ENCODE measurements around the gene SEMA4A.
A peak's percentile ranks its signal among the peaks of the same experiment; 100 is the strongest.
"Not testable (repeated sequence)": the region's sequence is repeated elsewhere in the genome, so short reads cannot be mapped to it uniquely, and the experiment has no call there.

Gene SEMA4A

GRCh38 chr1:156153362-156153761, at the start of gene SEMA4A:
TSS of gene SEMA4A (plus strand) at chr1:156153585. CDS start at chr1:156154579, 994 bp downstream.
- no peak for DNase-seq

DNA sequence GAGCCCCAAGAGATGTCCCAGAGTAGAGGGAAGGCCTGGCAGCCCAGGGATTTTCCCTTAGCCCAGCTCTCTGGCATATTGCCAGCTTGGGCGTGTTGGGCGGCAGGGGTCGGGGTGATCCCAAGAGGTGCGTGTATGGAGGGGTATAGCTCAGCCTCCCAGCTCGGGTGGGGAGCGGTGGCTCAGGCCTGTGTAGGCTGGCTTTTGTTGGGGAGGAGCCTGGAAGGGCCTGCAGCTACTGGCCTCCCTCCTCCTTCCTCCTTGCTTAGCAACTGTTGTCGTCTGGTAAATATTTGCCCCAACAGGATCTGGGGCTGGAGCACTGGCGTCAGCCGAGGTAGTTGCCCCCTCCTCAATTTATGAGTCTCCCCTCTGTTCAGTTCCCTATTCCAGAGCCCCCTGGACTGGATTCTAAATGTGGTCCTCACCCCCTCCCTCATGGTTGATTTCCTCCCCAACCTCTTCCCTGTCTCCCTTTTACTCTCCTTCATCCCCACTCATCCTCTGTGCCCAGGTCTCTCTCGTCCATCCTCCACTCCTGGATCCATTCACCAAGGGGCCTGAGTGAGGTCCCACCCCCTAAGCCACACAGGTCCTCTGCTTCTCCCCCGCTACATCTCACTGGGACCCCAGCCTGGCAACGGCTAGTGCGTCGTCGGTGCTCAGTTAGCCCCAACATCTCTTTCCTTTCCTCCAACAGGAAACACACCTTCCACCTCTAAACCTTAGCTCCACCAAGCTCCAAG, 49.1 kb upstream of the SEMA4A start:
- DNase-seq, result peak; percentile 80 to 86

DNA sequence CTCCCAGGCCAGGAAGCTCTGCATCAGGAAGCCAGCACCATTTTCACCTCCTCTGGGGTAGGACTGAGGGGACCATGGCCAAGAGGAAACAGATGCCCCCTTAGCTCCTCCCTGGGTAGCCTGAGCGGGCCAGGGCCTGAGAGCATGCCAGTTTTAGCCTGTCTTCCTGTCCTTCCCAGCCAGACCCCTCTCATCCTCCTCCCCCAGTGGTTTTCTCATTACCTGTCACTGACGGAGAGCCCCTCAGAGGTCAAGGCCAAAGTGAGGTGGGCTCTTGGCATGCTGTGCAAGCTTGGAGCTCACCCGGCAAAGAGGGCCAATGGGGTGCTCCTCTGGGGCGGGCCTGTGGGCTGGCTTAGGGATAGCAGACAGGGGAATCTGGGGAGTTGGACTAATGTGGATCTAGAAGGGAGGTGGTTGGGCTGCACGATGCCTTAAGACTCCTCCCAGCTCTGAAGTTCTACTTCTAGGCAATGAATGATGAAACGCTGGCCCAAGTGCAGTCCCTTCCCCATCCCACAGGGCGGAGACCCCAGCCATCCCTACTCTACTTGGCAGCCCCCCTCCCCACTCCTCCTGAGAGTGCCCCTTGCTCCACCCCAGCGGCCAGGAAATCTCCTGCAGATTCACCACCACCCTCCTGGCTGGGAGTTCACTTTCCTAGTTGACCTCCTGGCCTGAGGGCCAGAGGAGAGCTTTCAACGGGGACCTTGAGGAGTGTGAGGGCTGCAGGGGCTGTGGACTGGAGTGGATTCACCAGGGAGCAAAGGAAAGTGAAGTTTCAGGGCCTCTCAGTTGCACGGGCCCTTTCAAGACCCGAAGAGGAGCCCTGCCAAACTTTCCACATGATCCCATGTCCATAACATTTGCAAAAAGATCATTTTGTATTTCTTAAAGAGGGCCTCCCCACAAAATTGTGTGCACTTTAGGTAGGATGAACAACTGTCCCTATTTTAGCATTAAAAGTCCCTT, 48.2 kb upstream of the SEMA4A start:
- peak in 1 of 2 donors; percentile 25 for DNase-seq

- DNase-seq, result no peak
Measured at GRCh38 chr1:156106624-156107488, 46.5 kb upstream of the SEMA4A start.

DNA sequence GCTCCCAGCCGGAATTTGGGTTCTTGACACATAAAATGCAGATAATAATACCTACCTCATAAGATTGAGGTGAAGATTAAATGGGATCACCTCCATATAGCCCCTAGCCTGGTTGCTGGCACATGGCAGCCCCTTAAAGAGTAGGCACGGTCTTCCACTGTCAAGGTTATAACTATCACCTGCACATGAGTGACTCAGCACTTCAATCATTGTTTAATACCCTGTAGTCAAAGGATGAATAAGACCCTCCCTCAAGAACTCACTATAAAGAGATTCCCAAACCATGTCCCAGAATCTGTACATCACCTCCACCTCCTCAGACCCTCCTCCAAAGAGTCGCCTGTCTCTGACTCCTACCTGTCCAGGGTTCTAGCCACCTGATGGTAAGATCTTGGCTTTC, 45.3 kb upstream of the SEMA4A start:
- DNase-seq, result no peak

DNA sequence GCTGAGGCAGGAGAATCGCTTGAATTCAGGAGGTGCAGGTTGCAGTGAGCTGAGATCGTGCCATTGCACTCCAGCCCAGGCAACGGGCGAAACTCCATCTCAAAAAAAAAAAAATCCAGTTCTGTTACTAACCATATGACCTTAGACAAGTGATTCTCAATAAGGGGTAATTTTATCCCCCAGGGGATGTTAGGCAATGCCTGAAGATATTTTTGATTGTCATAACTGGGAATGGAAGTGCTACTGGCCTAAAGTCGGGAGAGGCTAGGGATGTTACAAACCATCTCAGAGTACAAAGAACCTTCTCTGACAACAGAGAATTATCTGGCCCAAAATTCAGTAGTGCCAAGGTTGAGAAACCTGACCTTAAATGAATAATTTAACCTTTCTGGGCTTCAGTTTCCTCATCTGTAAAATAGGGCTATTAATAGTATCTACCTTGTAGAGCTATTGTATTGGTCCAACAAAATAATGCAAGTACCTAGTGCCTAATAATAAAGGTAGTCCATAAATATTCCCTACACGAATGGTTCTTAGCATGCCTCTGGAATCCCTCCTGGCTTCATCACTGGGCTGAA, 44.6 kb upstream of the SEMA4A start:
- DNase-seq, result no peak

GRCh38 chr1:156110252-156110651, 43.1 kb upstream of the SEMA4A start:
- DNase-seq, result no peak

DNA sequence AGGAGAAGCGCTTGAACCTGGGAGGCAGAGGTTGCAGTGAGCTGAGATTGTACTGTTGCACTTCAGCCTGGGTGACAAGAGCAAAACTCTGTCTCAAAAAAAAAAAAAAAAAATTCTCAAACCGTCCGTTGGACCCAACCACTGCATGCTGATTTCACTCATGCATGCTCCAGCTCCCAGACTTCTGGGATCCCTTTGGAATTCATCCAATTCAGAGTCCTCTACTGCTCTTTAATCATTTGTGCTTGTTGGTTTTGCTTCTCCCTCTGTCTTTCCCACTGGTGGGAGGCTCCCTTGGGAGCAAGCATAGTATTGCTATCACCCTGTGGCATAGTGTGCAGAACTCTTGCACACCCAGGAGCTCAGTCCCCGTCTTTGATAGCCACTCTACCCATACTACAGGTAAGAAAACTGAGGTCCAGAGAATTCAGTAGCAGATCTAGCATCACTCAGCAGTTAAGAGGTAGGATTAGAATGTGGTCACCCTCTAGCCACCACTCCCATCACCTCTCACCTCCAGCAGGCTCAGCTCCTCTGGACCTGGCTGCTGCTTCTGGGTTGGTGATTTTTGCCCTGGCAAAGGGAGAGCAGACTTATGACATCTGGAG, 41.9 kb upstream of the SEMA4A start:
- DNase-seq, result no peak

DNA sequence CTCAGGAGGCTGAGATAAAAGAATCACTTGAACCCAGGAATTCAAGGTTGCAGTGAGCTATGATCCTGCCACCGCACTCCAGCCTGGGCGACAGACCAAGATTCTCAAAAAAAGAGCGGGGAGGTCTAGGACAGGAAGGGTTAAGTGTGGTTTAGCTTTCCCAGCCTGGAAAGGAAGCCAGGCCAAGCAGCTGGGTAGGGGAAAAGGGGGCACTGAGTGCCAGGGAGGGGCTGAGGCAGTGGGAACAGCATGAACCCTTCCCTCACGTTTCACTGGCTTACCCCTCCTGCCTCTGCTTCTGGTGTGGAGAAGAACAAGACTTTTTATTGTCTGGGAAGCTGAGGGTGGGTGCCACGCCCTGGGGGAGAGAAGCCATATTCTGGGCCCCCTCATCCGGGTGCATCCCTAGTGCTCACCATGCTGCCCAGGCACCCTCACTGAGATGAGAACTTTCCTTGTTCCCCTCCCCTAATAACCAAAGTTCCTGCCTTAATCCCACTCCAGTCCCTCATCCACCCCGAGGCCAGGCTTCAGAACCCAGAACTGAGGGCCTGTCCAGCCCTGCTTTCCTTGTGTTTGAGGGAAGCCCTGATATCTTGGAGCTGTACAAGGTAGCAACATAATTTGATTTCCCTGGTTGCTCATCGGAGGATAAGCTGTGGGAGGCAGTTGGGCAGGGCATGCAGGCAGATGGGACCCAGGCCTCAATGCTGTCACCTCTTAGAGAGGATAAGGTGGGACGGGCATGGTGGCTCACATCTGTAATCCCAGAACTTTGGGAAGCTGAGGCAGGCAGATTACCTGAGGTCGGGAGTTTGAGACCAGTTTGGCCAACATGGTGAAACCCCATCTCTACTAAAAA, 40.9 kb upstream of the SEMA4A start:
- DNase-seq, result no peak

- DNase-seq, result no peak
Measured at GRCh38 chr1:156113282-156113950, 40.0 kb upstream of the SEMA4A start.

- peak; percentile 79 to 87 for DNase-seq
Measured at GRCh38 chr1:156114101-156114918, 39.1 kb upstream of the SEMA4A start, which contains the start of gene LMNA. TSS of gene LMNA (plus strand) at chr1:156114711. CDS start at chr1:156114919, 208 bp downstream.

DNA sequence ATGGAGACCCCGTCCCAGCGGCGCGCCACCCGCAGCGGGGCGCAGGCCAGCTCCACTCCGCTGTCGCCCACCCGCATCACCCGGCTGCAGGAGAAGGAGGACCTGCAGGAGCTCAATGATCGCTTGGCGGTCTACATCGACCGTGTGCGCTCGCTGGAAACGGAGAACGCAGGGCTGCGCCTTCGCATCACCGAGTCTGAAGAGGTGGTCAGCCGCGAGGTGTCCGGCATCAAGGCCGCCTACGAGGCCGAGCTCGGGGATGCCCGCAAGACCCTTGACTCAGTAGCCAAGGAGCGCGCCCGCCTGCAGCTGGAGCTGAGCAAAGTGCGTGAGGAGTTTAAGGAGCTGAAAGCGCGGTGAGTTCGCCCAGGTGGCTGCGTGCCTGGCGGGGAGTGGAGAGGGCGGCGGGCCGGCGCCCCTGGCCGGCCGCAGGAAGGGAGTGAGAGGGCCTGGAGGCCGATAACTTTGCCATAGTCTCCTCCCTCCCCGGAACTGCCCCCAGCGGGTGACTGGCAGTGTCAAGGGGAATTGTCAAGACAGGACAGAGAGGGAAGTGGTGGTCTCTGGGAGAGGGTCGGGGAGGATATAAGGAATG, 38.4 kb upstream of the SEMA4A start:
- peak in 1 of 2 donors; percentile 33 for DNase-seq

GRCh38 chr1:156115514-156116374, 37.6 kb upstream of the SEMA4A start:
- peak in 1 of 2 donors; percentile 44 for DNase-seq

DNA sequence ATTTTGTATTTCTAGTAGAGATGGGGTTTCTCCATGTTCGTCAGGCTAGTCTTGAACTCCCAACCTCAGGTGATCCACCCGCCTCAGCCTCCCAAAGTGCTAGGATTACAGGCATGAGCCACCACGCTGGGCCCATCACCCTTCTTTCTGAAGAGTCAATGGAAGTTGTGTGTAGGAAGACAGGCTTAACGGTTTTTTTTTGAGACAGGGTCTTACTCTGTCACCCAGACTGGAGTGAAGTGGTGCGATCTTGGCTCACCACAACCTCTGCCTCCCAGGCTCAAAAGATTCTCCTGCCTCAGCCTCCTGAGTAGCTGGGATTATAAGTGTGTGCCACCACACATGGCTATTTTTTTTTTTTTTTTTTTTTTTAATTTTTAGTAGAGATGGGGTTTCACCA, 36.7 kb upstream of the SEMA4A start:
- DNase-seq, result not testable (repeated sequence)

GRCh38 chr1:156117414-156118176, 35.8 kb upstream of the SEMA4A start:
- peak in 1 of 2 donors; percentile 21 for DNase-seq

GRCh38 chr1:156118177-156118868, 35.1 kb upstream of the SEMA4A start:
- DNase-seq, result peak in 1 of 2 donors; percentile 30
